Sigmoid colon (tissue), 4 donors: Measurements from ENCODE around the gene MATN4.

ENCODE experiments used
- EP300 ChIP-seq, 4 donors: sonication (generic); formaldehyde crosslinking; IDR thresholded peaks; one replicate each; pipeline ENCODE4 v1.6.1; 2017; ENCODE audit warnings: antibody characterized with exemption in 4 of 4
- POLR2A ChIP-seq, 2 donors: fragments of 450-650 bp; IDR thresholded peaks; one replicate each; pipeline ENCODE4 v1.6.1; 2016; ENCODE audit warnings: antibody characterized with exemption in 2 of 2, mild to moderate bottlenecking in 2 of 2, moderate library complexity in 2 of 2
- POLR2AphosphoS5 ChIP-seq, 4 donors: sonication (generic); formaldehyde crosslinking; IDR thresholded peaks; one replicate each; pipeline ENCODE4 v1.6.1; 2017; ENCODE audit warnings: antibody characterized with exemption in 4 of 4
- TF ChIP-seq, protein P1 (sequence below), 4 experiments: fragments of 450-650 bp in 3 of 4; fragments of 200-600 bp in 1 of 4; IDR thresholded peaks; one replicate each; pipeline ENCODE4 v1.5.1; 2016 to 2019; ENCODE audit warnings: antibody characterized with exemption in 4 of 4, mild to moderate bottlenecking in 3 of 4, moderate library complexity in 2 of 4

DNA sequence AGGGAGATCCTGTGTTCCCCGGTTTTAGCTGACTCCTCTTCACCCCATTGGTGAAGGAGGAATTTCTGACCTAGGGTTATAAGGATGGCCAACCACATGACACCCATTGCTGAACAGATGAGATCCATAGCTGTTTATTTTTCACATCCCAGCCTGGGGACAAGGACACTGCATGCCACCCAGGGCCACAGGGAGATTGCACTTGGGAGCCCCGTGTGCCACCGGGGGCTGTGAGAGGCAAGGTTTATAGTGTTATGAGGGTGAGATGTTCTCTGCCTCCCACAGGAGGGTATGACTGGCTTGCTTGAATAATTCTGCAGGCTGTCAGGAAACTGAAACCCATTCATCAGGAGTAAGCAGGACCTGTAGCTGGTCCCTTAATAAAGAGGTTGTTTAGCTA, 39.0 kb downstream of the MATN4 start:
- TF ChIP-seq, protein P1, sequence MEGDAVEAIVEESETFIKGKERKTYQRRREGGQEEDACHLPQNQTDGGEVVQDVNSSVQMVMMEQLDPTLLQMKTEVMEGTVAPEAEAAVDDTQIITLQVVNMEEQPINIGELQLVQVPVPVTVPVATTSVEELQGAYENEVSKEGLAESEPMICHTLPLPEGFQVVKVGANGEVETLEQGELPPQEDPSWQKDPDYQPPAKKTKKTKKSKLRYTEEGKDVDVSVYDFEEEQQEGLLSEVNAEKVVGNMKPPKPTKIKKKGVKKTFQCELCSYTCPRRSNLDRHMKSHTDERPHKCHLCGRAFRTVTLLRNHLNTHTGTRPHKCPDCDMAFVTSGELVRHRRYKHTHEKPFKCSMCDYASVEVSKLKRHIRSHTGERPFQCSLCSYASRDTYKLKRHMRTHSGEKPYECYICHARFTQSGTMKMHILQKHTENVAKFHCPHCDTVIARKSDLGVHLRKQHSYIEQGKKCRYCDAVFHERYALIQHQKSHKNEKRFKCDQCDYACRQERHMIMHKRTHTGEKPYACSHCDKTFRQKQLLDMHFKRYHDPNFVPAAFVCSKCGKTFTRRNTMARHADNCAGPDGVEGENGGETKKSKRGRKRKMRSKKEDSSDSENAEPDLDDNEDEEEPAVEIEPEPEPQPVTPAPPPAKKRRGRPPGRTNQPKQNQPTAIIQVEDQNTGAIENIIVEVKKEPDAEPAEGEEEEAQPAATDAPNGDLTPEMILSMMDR (IDR thresholded peaks at IDR 0.05), result no peak
- TF ChIP-seq POLR2A (IDR thresholded peaks at IDR 0.05), result no peak
- TF ChIP-seq POLR2AphosphoS5 (IDR thresholded peaks at IDR 0.05), result no peak
- TF ChIP-seq EP300 (IDR thresholded peaks at IDR 0.05), result no peak
